Retina (tissue), 1 donor: Measurements from ENCODE around the gene ULK2.
"Not testable (repeated sequence)": the region's sequence is repeated elsewhere in the genome, so short reads cannot be mapped to it uniquely, and the experiment has no call there.

ENCODE experiments used
- DNase-seq: peaks from one replicate; pipeline ENCODE4 v3.0.0-alpha.2; 2016

ULK2 gene

GRCh38 chr17:19766016-19766415, 101.7 kb downstream of the ULK2 start:
- no peak for DNase-seq

GRCh38 chr17:19763991-19764390, 103.7 kb downstream of the ULK2 start:
- not testable (repeated sequence) for DNase-seq

- DNase-seq = no peak
These were observed 104.3 kb downstream of the ULK2 start for GRCh38 chr17:19763416-19763815.

GRCh38 chr17:19762515-19762961, 105.2 kb downstream of the ULK2 start:
- DNase-seq = peak; percentile 77

- no peak for DNase-seq
These were observed 107.0 kb downstream of the ULK2 start for GRCh38 chr17:19760746-19761145.

- DNase-seq = no peak
These were observed 107.9 kb downstream of the ULK2 start for GRCh38 chr17:19759568-19760549.

GRCh38 chr17:19757536-19758180, 110.1 kb downstream of the ULK2 start:
- no peak for DNase-seq

GRCh38 chr17:19756546-19756945, 111.2 kb downstream of the ULK2 start:
- DNase-seq = no peak

GRCh38 chr17:19755821-19756510, 111.8 kb downstream of the ULK2 start:
- no peak for DNase-seq

- no peak for DNase-seq
These were observed 112.3 kb downstream of the ULK2 start for GRCh38 chr17:19755392-19755791.

GRCh38 chr17:19753661-19754463, 113.9 kb downstream of the ULK2 start:
- DNase-seq = no peak

- DNase-seq = no peak
These were observed 114.7 kb downstream of the ULK2 start for GRCh38 chr17:19753051-19753509.

GRCh38 chr17:19752216-19753050, 115.3 kb downstream of the ULK2 start:
- no peak for DNase-seq

GRCh38 chr17:19750835-19751234, 116.9 kb downstream of the ULK2 start:
- DNase-seq = no peak

GRCh38 chr17:19750020-19750572, 117.6 kb downstream of the ULK2 start:
- DNase-seq = no peak

- DNase-seq = peak; percentile 66
These were observed 118.9 kb downstream of the ULK2 start for GRCh38 chr17:19748807-19749193.

GRCh38 chr17:19747829-19748806, 119.6 kb downstream of the ULK2 start, which contains the start of gene ALDH3A1:
ALDH3A1 (minus strand) TSS chr17:19748298; CDS start chr17:19745129, 3,169 bp downstream.
- DNase-seq = no peak

GRCh38 chr17:19747159-19747719, 120.5 kb downstream of the ULK2 start:
- DNase-seq = no peak

GRCh38 chr17:19746517-19746916, 121.2 kb downstream of the ULK2 start:
- DNase-seq = no peak
